Measurements from ENCODE around the gene MRPL50.

MRPL50 gene

GRCh38 chr9:101362450-101362849 is 36.0 kb downstream of the MRPL50 start:
- TF ChIP-seq CTCF (conservative IDR thresholded peaks at IDR 0.05; ENCODE audit: control insufficient read depth, insufficient read depth, low read depth, low read length) = no peak
- H3K4me3 ChIP-seq (ENCODE audit: control insufficient read depth, low read depth, low read length) = no peak overlapping the region
- no peak for DNase-seq (ENCODE audit: low read depth)

GRCh38 chr9:101360647-101361046 is 37.8 kb downstream of the MRPL50 start:
- H3K4me3 ChIP-seq (ENCODE audit: control insufficient read depth, low read depth, low read length) = no peak overlapping the region
- TF ChIP-seq CTCF (conservative IDR thresholded peaks at IDR 0.05; ENCODE audit: control insufficient read depth, insufficient read depth, low read depth, low read length) = no peak
- DNase-seq (ENCODE audit: low read depth) = no peak

- no peak for DNase-seq (ENCODE audit: low read depth)
- no peak overlapping the region for H3K4me3 ChIP-seq (ENCODE audit: control insufficient read depth, low read depth, low read length)
- TF ChIP-seq CTCF (conservative IDR thresholded peaks at IDR 0.05; ENCODE audit: control insufficient read depth, insufficient read depth, low read depth, low read length) = no peak
These were observed 38.7 kb downstream of the MRPL50 start for GRCh38 chr9:101359679-101360078.

- no peak overlapping the region for H3K4me3 ChIP-seq (ENCODE audit: control insufficient read depth, low read depth, low read length)
- TF ChIP-seq CTCF (conservative IDR thresholded peaks at IDR 0.05; ENCODE audit: control insufficient read depth, insufficient read depth, low read depth, low read length) = no peak
- DNase-seq (ENCODE audit: low read depth) = no peak
These were observed 41.8 kb downstream of the MRPL50 start for GRCh38 chr9:101356619-101357018.

GRCh38 chr9:101354765-101355708 is 43.4 kb downstream of the MRPL50 start:
- no peak overlapping the region for H3K4me3 ChIP-seq (ENCODE audit: control insufficient read depth, low read depth, low read length)

GRCh38 chr9:101354143-101354764 is 44.2 kb downstream of the MRPL50 start:
- no peak for DNase-seq (ENCODE audit: low read depth)
- H3K4me3 ChIP-seq (ENCODE audit: control insufficient read depth, low read depth, low read length) = no peak overlapping the region
- TF ChIP-seq CTCF (conservative IDR thresholded peaks at IDR 0.05; ENCODE audit: control insufficient read depth, insufficient read depth, low read depth, low read length) = no peak

More at GRCh38 chr9:101354765-101355708, 43.4 kb downstream of the MRPL50 start:
- TF ChIP-seq CTCF (conservative IDR thresholded peaks at IDR 0.05; ENCODE audit: control insufficient read depth, insufficient read depth, low read depth, low read length) = no peak
- DNase-seq (ENCODE audit: low read depth) = no peak
